Erythroblast (primary cell): ENCODE measurements around the gene SPON1.
"Not testable (repeated sequence)": the region's sequence is repeated elsewhere in the genome, so short reads cannot be mapped to it uniquely, and the experiment has no call there.

Experiments
- DNase-seq, 2 experiments: peaks; one replicate each; lab custom pipeline; 2025; lab: John Stamatoyannopoulos, UW
- GATA1 ChIP-seq: IDR thresholded peaks from 2 replicates; pipeline ENCODE4 v1.6.1; 2011; ENCODE audit warnings: low read depth, mild to moderate bottlenecking, control low read depth, low read length, moderate library complexity
- POLR2A ChIP-seq: IDR thresholded peaks from 2 replicates; pipeline ENCODE4 v1.6.1; 2011; ENCODE audit warnings: mild to moderate bottlenecking, low read length

The SPON1 gene

DNA sequence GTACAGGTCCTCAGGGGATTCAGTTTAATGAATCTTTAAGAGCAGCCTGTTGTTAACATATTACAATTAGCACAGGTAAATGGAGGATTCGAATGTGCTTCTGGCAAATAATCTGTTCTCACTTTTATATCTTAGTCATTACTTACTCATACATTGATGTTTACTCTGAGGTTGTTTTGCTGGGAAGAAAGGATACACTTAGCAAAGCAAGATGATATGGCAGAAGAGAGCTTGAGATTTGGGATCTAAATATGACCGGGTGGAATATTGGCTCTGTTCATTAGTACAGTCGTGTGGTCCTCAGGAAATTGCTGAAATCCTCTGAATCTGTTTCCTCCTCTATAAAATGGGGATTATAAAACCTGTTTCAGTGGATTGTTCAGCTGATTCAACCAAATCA lies 59.7 kb downstream of the SPON1 start:
- no peak for DNase-seq
- TF ChIP-seq POLR2A (no peak), GATA1 (no peak)

DNA sequence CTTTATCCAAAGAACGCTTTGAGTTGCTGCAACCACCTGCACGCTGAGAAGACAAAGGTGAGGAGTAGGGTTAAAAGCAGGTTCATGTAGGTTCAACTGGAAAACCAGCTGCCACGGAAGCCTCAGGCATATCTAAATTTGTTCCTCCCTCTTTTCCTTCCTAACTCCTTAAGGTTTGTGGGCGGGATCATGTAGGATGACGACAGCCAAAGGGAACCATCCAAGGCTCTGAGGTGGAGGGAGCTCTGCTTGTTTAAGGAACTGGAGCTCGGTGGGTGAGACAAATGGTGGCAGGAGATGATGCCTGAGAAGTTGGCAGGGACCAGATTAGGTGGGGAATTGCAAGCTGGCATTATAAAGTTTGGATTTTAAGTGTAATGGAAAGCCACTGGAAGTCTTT lies 60.3 kb downstream of the SPON1 start:
- TF ChIP-seq POLR2A (no peak), GATA1 (no peak)
- no peak for DNase-seq

GRCh38 chr11:14026961-14027360 lies 64.4 kb downstream of the SPON1 start:
- TF ChIP-seq POLR2A, result no peak
- TF ChIP-seq GATA1, result no peak
- DNase-seq, result no peak

DNA sequence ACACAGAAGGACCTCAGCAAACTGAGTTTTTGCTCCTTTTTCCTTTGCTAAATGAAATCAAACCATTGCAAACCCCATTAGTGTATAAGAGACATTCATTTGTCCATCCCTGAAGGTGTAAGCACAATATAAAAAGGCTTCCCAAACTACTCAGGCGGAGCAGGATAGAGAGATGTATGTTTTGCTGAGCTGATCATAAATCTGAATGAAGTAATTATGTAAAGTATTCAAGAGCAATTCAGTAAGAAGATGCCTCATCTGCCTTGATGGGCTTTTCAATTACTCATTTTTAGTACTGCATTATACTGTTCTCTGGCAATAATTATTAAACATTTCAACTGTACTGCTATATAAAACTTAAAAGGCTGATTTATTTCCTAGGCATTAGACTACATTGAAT lies 65.0 kb downstream of the SPON1 start:
- TF ChIP-seq GATA1 (no peak), POLR2A (no peak)
- no peak for DNase-seq

GRCh38 chr11:14029440-14029839 lies 66.9 kb downstream of the SPON1 start:
- TF ChIP-seq GATA1 (no peak), POLR2A (no peak)
- no peak for DNase-seq

- no peak for TF ChIP-seq GATA1
- no peak for TF ChIP-seq POLR2A
Measured at GRCh38 chr11:14029971-14030920, 67.7 kb downstream of the SPON1 start.

DNA sequence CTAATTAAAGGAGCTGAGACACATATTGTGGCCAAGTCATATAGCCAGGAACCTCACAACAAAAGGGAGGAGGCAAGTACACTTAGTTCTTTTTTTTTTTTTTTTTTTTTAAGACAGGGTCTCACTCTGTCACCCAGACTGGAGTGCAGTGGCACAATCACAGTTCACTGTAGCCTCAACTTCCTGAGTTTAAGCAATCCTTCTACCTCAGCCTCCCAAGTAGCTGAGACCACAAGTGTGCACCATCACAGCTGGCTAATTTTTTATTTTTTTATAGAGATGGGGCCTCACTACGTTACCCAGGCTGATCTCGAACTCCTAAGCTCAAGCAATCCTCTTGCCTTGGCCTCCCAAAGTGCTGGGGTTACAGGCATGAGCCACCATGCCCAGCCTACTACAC lies 73.0 kb downstream of the SPON1 start:
- not testable (repeated sequence) for DNase-seq

More at GRCh38 chr11:14029971-14030920, 67.7 kb downstream of the SPON1 start:
- DNase-seq, result no peak

GRCh38 chr11:14036469-14036868 lies 73.9 kb downstream of the SPON1 start:
- no peak for DNase-seq
- TF ChIP-seq POLR2A, result no peak
- TF ChIP-seq GATA1, result no peak

GRCh38 chr11:14041040-14041439 lies 78.5 kb downstream of the SPON1 start:
- no peak for DNase-seq
- TF ChIP-seq POLR2A (no peak), GATA1 (no peak)

DNA sequence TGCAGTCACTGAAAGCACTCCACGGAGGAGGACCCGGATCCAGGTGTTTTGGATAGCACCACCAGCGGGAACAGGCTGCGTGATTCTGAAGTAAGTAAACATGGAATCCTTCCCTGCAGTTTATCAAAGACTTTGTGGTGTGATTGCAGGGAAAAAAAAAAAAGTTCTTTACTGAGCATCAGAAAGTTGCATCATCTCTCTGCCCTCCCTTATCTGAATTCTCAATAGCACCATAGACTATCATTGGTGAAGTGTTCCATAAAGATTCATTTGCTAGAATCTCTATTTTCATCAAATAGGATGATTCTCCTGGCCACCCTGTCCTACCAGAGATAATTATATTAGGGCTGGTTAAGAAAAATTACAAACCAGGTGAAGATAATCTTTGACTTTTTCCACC lies 79.0 kb downstream of the SPON1 start:
- DNase-seq, result no peak
- no peak for TF ChIP-seq GATA1
- TF ChIP-seq POLR2A, result no peak

DNA sequence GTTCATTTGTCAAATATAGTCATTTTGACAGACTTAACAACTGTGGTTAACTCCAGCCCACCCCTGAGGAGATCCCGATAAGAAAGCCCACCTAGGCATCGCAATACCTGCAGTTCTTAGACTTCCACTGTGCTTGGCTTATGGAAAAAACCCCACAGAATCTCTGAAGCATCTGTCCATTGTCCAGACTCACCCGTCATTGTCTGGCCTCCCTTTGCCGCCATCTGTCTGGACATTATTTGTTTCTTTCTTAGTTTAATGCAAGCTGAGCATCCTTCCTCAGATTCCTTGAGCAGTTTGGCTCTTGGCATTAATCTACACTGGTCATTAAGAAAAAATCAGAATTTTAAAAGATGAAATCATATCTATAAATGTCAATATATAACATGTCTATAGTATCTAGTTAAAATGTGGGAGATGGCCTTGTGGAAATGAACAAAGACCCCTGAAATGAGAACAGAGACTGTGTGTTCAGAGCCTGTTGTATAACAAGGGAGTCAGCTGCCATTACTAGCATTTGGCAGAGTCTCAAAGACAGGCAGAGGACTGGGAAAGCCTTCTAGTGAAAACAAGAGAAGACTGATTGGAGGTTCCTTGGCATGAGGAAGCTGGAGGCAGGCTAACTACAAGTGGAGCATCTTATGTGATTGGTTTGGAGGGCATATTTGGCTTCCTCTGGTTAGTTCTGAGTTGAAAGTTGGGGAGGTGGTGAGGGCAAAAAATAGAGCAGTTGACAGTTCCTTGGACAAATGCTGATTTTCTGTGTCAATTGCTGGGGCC lies 80.4 kb downstream of the SPON1 start:
- no peak for DNase-seq
- no peak for TF ChIP-seq GATA1
- no peak for TF ChIP-seq POLR2A

DNA sequence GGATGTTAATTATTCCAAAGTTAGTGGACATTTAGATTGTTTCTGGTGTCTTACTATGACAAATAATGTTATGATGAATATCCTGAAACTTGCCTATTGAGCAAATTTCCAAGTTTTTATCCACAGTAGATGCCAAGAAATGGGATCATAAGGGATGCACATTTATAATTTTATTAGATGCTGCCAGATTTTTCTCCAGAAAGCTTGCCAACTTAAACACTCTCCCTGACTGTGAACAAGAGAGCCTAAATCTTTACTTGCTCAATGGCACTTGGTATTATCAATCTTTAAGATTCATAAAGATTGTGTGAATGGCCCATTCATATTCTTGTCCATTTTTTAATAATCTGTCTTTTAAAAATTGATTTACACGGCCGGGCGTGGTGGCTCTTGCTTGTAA lies 82.4 kb downstream of the SPON1 start:
- TF ChIP-seq GATA1 (no peak), POLR2A (no peak)
- DNase-seq, result no peak

DNA sequence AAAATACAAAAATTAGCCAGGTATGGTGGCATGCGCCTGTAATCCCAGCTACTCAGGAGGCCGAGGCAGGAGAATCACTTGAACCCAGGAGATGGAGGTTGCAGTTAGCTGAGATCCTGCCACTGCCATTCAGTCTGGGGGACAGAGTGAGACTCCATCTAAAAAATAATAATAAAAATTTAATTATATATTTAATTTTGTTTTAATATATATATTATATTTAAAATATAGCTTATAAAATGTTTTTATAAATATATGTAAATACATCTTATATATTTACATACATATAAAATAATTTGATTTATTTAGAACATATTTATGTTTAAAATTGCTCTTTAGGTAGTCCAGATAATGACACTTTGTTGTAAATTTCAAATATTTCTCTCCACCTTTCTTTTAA lies 82.9 kb downstream of the SPON1 start:
- TF ChIP-seq POLR2A (no peak), GATA1 (no peak)

GRCh38 chr11:14052198-14052597 lies 89.7 kb downstream of the SPON1 start:
- TF ChIP-seq GATA1, result no peak
- TF ChIP-seq POLR2A, result no peak
- no peak for DNase-seq

More for the DNA sequence above, 82.9 kb downstream of the SPON1 start:
- DNase-seq, result no peak
